ENCODE data around the gene KLK1. TPM values are rescaled to one million over a fixed set of nuclear protein-coding genes. Genes with fewer than 3 reads are reported as not detected.

KLK1 gene
- total RNA-seq, 4 donors from 2014 or later, result 0.41 TPM; not detected in 3

- intact Hi-C loops (cut with DNase I; ENCODE audit: low total_unique reads), result no loop called here
- ATAC-seq, result no peak
- Histone ChIP-seq H3K4me3 (no peak overlapping the region), H3K27ac (no peak overlapping the region), H3K36me3 (no peaks in the 10 kb centered on the region), H3K9me3 (no peaks in the 10 kb centered on the region), H3K4me1 (no peaks in the 10 kb centered on the region), H3K27me3 (peaks cover 0 to 2% (median 0%) of the 10 kb centered on the region in 3 donors)
- DNase-seq, result no peak
- TF ChIP-seq POLR2A (IDR thresholded peaks at IDR 0.05) (no peak), CTCF (IDR thresholded peaks at IDR 0.05 in 4 of 5, conservative IDR thresholded peaks at IDR 0.05 in 1 of 5) (no peak)
- in situ Hi-C loops (cut with MboI; ENCODE audit: low sequenced_read_pairs in 4 of 4), result no loop called here
These were observed 38.1 kb upstream of the KLK1 start for GRCh38 chr19:50861496-50862286.

DNA sequence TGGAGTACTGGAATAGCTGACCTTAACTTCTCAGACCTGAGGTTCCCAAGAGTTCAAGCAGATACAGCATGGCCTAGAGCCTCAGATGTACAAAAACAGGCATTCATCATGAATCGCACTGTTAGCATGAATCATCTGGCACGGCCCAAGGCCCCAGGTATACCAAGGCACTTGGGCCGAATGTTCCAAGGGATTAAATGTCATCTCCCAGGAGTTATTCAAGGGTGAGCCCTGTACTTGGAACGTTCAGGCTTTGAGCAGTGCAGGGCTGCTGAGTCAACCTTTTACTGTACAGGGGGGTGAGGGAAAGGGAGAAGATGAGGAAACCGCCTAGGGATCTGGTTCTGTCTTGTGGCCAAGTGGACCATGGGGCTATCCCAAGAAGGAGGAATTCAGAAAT, 37.4 kb upstream of the KLK1 start:
- no peak for DNase-seq
- H3K27ac ChIP-seq, result no peak overlapping the region
- ATAC-seq, result no peak
- intact Hi-C loops (cut with DNase I; ENCODE audit: low total_unique reads) (no loop called here), in situ Hi-C loops (cut with MboI; ENCODE audit: low sequenced_read_pairs in 4 of 4) (no loop called here)
- TF ChIP-seq POLR2A (IDR thresholded peaks at IDR 0.05) (no peak), CTCF (IDR thresholded peaks at IDR 0.05 in 4 of 5, conservative IDR thresholded peaks at IDR 0.05 in 1 of 5) (no peak)
- no peaks in the 10 kb centered on the region for H3K36me3 ChIP-seq
- H3K4me1 ChIP-seq, result no peaks in the 10 kb centered on the region
- H3K4me3 ChIP-seq, result no peak overlapping the region
- H3K9me3 ChIP-seq, result no peaks in the 10 kb centered on the region
- peaks cover 0 to 2% (median 0%) of the 10 kb centered on the region in 3 donors for H3K27me3 ChIP-seq

GRCh38 chr19:50859849-50860248, 36.3 kb upstream of the KLK1 start:
- Histone ChIP-seq H3K27ac (no peak overlapping the region), H3K27me3 (peaks cover 0 to 2% (median 0%) of the 10 kb centered on the region in 3 donors), H3K36me3 (no peaks in the 10 kb centered on the region), H3K9me3 (no peaks in the 10 kb centered on the region), H3K4me1 (no peaks in the 10 kb centered on the region), H3K4me3 (no peak overlapping the region)
- intact Hi-C loops (cut with DNase I; ENCODE audit: low total_unique reads), result no loop called here
- ATAC-seq (no peak), DNase-seq (no peak)
- in situ Hi-C loops (cut with MboI; ENCODE audit: low sequenced_read_pairs in 4 of 4), result no loop called here
- TF ChIP-seq POLR2A (IDR thresholded peaks at IDR 0.05) (no peak), CTCF (IDR thresholded peaks at IDR 0.05 in 4 of 5, conservative IDR thresholded peaks at IDR 0.05 in 1 of 5) (no peak)

DNA sequence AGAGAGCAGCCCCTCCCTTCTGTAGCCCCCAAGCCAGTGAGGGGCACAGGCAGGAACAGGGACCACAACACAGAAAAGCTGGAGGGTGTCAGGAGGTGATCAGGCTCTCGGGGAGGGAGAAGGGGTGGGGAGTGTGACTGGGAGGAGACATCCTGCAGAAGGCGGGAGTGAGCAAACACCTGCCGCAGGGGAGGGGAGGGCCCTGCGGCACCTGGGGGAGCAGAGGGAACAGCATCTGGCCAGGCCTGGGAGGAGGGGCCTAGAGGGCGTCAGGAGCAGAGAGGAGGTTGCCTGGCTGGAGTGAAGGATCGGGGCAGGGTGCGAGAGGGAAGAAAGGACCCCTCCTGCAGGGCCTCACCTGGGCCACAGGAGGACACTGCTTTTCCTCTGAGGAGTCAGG, 35.3 kb upstream of the KLK1 start:
- H3K4me3 ChIP-seq, result no peak overlapping the region
- no peak for ATAC-seq

More for the DNA sequence above, 35.3 kb upstream of the KLK1 start:
- TF ChIP-seq CTCF (IDR thresholded peaks at IDR 0.05 in 4 of 5, conservative IDR thresholded peaks at IDR 0.05 in 1 of 5) (no peak), POLR2A (IDR thresholded peaks at IDR 0.05) (no peak)
- H3K9me3 ChIP-seq, result no peaks in the 10 kb centered on the region
- in situ Hi-C loops (cut with MboI; ENCODE audit: low sequenced_read_pairs in 4 of 4) (no loop called here), intact Hi-C loops (cut with DNase I; ENCODE audit: low total_unique reads) (no loop called here)
- no peaks in the 10 kb centered on the region for H3K36me3 ChIP-seq
- H3K27ac ChIP-seq, result no peak overlapping the region
- H3K27me3 ChIP-seq, result peaks cover 0 to 2% (median 0%) of the 10 kb centered on the region in 3 donors
- H3K4me1 ChIP-seq, result no peaks in the 10 kb centered on the region
- no peak for DNase-seq
